HG03045 (cell line): ENCODE data around the gene COMMD3.
"Not testable (repeated sequence)": the region's sequence is repeated elsewhere in the genome, so short reads cannot be mapped to it uniquely, and the experiment has no call there.

Experiments used
- ATAC-seq: cut with Tn5 transposase; IDR thresholded peaks from one replicate; pipeline ENCODE4 v1.9.1; 2021; ENCODE audit warnings: mild to moderate bottlenecking, moderate library complexity; ENCODE audit not compliant: unreplicated experiment

COMMD3 gene

DNA sequence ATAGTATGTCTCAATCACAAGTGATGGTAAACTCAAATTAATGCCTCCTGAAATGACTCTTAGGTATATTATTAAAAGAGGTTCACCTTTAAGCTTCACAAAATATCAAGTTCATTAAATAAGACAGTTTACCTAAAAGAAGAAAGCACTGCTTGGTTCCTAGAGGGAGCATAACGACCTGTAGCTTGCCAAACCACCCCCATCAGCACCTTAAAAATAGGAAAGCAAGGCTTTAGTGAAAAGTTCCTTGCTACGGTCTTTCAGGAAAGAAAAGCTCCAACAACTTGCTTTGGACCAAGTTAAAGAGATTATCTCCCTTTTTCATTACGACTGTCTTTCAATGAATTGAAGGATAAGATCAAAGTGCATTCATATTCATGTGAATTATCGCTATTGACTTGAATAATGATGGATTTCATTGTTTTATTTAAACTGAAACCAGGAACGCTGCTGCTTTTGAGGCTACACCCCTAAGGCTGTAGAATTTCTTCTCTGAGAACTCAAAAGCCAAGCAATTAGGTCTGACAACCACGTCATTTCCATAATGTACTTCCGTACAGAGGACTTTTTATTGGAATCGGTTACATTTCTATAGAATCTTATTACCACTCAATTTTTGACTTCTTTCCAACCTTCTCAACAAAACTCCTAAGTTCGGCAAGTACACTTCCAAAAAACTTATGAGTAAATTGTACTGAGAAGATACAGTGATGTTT lies 22.2 kb downstream of the COMMD3 start:
- ATAC-seq, result no peak

DNA sequence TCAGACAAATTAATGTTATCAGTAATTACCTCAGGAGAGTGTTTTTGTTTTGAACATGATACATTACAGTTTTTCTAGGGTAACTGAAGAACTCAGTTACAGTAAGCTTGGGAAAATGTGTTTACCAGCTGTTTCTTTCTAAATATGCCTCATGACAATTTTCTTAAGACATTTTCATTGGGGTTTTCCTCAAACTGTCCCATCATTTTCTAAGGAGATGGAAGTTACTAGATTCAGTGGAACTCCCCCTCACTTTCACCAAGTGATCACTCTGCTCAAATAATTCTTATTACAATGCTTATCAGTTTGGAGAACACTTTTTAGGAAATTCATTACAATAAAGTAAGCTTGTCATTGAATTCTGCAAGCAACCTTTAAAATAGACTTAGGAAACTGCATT lies 22.7 kb downstream of the COMMD3 start:
- no peak for ATAC-seq

DNA sequence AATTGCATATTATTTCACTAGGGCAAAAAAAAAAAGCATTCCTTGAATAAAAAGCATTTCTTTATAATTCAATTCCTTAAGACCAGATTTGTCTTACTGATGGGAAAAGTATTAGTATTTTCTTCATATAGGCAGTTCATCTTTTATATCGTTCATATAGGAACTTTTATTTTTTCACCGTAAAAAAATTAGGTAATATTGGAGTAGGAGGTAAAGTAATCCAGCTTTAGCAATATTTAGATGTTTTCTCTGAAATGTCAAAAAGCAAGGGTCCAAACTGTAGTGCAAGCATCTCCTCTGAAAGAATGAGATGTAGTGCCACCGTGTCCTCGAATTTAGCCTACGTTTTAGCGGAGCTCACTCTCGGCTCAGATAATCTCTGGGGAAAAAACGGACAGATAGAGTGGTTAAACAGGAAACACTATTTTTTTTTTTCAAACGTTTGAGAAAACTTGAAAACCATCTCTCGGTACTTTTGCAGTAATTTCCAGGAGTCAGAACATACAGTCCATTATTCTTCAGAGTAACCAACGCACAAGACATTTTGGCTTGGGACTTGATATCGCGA lies 23.7 kb downstream of the COMMD3 start:
- no peak for ATAC-seq

DNA sequence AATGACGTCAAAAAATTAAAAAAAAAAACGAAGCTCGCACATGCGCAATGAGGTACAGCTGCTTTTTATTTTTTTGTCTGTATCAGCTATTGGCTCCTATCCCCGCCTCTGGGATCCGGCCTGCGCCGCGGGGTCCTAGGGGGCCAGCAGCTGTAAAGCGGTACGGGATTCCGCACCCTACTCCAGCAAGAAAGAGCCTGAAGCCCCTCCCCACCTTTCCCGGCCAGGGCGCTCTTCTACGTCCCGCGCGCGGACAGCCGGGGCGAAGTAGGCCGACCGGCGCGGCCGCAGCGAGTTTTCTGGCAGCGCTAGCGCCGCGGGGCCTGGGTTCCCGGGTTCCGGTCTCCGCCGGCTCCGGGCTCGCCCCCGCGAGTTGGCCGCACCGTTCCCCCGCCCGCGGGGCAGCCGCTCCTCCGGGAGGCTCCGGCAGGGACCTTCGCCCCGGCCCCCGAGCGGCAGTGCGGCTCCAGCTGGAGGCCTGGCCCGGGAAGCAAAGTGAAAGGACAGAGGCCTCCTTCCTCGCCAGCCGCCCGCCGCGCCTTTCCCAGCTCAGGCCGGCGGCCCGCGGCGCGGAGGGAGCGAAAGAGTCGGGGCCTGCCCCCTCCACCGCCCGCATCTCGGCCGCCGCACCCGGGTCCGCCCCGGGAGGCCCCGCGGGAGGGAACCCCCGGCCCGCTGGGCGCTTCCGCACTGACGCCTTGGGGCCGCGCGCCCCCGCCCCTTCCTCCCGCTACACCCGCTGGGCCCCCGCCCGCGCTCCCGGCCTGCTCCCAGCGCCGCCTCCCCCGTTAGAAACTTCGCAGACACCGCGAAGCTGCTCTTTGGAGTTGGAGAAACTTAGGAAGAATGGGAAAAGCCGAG lies 24.4 kb downstream of the COMMD3 start:
- peak; percentile 49 for ATAC-seq

DNA sequence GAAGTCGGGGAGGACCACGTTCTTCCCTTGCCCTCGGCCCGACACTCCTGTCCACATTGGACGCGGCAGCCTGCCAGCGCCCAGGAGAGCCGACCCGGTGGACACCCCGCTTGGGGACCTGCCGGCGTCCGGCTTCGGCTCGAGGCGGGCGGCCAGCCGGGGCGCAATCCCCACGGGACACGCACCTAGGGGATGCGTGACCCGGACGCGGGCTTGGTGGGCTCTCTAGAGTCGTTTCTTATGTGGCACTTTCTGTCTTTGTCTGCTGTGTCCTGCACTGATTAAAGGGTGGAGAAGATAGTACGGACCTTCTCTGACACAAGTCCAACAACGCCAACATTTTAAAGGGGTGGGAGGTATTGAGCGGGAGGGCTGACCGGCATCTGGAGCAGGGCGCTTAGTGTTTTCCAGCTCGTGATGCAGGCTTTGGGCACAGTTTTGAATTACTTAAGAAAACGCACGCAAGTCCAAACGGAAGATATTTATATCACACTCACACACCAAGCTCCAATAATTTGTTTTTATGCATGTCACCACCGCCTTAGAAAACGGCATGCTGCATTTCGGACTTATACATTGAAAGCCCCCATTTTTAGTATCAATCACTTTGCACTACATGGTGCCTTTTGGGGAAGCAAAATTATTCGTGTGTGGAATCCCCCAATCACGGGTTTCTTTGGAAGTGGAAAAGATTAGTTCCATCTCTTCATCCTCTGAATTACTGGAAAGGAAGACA lies 25.2 kb downstream of the COMMD3 start:
- ATAC-seq, result peak; percentile 13

DNA sequence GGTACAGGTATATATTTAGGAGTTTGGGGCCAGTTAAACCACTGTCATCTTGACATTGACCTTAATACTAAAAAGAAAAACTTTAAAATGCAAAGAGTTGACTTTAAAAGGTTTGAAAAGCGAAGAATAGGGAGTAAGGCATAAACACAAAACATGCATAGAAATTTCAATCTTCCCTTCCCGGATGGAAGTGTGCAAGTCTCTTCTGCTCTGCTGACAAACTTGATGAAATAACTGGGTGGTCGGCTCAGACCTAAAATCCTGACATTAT lies 25.7 kb downstream of the COMMD3 start:
- ATAC-seq, result no peak

DNA sequence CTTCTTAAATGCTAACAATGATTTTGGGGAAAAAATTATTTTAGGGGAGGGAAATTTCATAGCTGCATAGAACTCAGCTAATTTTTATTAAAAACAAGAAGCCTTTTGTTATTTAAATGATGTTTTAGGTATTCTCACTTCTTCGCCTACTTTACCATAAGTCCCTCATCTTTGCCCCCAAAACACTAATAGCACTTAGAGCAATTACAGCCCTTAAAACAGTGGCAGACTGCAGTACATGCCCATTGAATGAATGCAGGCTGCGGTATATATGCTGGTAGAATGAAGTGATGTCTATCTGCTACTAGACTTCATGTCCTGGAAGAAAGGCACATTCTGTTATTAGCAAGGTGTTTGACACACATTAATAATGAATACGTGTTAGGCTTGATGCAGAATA lies 26.2 kb downstream of the COMMD3 start:
- ATAC-seq, result no peak

DNA sequence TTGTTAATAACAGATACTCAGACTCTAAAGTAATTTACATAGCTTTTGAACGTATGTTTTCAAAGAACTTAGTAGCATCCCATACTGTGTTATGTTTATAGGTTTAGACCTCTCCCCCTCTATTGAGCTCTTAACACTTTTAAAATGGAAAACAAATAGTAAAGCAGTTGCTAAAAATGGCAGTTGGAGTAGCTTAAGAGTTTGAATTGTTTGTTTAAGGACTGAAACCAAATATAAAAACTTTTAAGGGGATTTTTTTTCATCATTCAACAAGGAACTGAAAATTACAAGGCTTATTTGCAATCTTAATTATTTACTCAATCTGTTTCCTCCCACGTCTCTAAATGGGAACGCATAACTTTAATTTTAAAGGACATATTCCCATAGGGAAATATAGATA lies 27.5 kb downstream of the COMMD3 start:
- ATAC-seq, result no peak

DNA sequence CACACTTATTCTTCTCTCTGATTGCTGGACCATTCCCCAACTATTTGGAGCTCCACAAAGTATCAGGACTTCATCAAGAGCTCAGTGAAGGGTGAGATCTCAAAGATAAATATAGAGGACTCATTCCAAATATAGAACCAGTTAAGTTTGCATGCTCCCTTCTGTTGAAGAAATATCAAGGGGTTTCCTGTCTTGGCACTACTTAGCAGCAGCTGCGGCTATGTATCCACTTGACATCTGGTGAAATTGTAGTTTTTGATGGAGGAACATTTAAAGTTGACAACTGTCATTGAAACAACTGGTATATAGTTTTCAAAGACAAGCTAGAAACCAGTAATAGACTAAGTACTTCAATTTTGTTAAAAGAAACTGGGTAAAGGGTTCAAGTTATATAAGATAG lies 28.1 kb downstream of the COMMD3 start:
- no peak for ATAC-seq

DNA sequence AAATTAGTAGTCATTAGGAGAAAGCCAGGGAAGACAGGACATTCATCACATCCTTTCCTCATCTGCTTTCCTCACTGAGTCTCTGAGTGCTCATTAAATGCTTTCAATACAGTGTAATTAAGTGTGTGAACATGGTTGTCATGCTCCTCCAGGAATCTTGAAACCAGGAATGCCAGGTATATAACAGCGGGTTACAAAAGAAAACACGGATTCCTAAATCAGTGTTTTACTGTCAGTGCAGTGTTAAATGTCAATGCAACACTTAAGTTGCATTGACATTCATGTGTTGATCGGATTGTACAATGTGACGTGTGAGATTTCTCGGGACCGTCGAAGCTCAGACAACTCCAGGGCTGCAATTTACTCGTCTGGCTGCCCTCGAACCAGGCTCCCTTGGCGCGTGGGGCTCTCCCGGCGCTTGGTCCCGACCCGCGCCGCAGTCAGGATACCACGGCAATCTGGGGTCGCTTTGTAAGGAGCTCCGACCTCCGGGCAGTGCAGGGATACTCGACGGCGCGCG lies 28.7 kb downstream of the COMMD3 start:
- ATAC-seq, result no peak

DNA sequence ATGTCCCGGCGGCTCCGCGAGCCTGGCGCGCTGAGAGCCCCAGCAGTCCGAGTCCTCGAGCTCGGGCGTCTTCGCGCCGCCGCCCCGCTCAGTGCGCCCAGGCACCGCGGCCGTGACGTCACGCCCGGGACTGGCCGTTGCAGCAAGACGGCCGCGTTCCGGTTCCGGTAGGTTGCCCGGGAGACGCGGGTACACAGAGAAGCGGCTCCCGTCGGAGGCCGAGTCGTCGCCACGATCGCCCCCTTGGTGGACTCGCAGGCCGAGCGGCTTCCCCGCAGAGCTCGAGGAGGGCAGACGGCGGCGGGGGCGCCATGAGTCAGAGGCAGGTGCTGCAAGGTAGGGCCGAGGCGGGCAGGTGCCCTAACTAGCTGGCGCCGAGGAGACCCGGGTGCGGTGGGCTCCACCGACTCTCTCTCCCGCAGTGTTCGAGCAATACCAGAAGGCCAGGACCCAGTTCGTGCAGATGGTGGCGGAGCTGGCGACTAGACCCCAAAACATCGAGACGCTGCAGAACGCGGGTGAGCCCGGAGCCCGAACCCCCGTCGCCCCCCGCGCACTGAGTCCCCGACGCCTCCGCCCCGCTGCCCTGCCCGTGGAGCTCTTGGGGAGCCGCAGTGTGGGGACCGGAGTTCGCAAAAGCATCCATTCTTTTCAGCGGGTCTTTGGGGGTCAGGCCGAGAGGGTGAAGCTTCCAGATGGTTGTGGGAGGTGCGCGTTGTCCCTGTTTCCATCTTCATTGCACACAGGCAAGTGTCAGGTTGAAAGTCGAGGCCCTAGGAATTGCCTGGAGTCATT lies 29.3 kb downstream of the COMMD3 start, which contains the start of gene SPAG6:
Gene SPAG6, plus strand, starts transcription at position 196 of the 795 bp plus-strand sequence. Its CDS starts 116 bp downstream, at position 312.
- ATAC-seq, result peak; percentile 34

DNA sequence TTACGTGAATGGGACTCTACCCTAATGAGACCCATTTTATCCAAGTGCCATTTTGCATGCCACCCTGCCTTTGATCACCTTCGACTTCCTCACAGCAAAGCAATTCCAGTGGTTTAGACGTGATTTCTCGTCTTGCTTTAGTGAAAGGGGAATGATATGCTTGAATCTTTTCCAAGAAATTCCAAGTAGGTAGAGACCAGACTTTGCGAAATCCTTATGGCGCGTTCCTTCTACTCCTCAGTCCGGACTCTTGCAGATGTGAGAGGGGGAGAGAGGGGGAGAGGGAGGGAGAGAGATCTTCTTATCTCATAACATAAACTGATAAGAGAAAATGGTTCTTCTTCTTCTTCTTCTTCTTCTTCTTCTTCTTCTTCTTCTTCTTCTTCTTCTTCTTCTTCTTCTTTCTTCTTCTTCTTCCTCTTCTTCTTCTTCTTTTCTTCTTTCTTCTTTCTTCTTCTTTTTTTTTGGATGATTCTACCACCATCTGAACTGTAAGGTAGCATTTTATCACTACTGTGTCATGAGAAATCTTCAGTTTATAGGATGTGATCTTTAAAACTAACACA lies 30.0 kb downstream of the COMMD3 start:
- ATAC-seq, result no peak

DNA sequence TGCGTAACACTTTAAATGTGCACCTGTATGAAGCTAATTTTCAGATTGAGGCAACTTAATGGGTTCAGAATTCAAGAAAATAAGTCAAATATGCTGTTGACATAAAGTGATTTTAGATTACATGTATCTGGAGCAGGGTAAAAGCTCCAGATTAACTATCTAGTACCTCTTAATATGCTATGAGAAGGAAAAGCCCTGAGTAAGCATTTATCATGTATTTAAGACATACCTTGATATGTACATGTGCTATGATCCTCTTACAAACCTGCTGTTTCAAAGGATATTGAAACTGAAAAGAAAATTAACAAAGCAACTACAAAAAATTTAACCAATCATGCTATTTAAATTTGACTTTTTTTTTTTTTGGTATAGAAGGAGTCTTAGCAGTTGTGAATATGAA lies 33.6 kb downstream of the COMMD3 start:
- ATAC-seq, result no peak

DNA sequence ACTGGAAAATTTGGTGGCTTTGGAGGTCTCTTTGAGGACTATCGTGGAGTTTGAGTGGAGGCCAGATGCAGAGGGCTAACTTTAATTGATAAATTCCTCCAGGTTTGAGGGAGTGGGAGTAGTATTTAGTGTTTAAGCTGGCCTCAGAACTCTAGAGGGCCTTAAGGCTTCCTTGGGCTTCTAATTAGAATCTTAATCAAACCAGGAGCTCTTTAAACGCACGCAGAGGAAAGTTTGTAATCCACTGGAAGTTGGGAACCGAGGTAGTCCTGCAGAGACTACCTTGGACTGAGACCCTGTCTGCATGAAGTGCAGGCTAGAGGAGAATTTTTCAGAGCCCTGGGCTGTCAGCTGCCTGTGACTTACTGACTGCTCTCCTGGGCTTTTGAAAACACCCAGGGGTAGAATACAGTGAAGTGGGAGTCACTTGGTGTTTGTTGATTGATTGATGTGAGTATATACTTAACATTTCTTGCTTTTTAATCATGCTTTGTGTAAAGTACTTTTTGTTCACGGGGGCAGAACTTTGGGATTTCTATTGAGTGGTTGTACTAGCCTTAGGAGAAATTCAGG lies 35.0 kb downstream of the COMMD3 start:
- no peak for ATAC-seq

DNA sequence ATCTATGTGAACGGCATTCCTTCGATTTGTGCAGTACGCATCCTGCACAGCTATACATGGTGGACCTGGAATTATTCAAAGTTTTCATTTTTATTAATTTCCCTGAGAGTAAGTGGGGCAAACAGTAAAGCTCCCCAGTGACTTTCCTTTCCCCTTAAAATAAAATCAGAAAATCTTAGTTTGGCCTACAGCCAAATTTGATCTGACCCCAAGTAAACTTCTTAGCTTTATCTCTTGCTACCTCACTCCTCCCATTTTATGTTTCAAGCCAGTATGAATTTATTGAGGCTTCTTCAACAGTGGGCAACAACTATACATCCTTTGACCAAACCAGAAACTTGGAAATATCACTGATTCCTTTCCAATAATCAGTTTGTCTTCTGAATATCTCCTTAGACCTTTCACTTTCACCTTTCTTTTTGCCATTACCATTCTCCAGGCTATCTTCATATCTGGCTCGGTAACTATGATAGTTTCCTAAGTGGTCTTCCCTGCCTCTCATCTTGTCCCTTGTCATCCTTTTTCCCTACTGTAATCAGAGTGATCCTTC lies 40.2 kb downstream of the COMMD3 start:
- ATAC-seq, result no peak

DNA sequence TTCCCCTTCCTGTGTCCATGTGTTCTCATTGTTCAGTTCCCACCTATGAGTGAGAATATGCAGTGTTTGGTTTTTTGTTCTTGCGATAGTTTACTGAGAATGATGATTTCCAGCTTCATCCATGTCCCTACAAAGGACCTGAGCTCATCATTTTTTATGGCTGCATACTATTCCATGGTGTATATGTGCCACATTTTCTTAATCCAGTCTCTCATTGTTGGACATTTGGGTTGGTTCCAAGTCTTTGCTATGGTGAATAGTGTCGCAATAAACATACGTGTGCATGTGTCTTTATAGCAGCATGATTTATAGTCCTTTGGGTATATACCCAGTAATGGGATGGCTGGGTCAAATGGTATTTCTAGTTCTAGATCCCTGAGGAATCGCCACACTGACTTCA lies 41.6 kb downstream of the COMMD3 start:
- ATAC-seq, result not testable (repeated sequence)

DNA sequence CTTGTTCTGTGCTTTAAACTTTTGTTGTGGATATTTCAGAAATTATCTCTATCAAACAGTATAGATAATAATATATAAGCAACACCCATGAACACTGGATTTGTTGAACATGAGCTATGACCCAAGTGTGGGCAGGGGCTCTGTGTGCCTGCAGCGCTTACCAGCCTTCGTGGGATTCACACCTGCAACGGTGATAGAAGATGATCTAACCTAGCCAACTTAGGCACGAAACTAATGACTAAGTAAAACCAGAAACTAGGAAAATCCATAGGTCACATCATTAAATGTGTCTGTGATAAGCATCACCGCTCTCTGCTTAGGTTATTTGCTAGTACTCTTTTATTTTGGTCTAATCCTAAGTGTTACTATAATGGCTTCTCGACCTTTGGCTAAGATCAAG lies 47.1 kb downstream of the COMMD3 start:
- no peak for ATAC-seq

DNA sequence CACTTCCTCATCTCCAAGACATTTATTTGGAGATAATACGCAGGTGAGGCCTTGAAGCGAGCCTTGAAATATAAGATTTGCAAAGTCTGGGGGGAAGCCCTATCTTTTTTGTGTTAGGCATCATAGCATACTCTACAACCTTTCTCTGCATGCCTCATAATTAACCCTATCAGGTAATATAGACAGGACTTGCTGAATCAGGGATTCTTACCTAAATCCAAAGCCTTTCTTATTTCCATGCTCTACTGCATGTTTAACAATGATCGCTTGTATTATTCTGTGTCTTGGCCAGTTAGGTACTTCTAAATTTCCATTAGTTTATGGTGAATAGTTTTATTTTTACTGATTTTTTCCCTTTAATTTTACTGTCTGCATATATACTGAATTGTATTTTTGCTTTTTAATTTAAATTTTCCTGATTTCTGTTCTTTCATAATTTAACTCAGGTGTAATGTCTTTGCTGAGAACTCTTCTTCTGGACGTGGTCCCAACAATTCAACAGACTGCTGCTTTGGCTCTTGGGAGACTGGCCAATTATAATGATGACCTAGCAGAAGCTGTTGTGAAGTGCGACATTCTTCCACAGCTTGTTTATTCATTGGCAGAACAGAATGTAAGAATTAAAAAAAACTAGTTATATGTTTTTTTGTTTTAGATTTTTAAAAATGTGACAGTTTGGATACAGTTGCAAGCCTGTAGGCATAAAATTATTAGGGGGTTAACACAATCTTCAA lies 48.4 kb downstream of the COMMD3 start:
- no peak for ATAC-seq

DNA sequence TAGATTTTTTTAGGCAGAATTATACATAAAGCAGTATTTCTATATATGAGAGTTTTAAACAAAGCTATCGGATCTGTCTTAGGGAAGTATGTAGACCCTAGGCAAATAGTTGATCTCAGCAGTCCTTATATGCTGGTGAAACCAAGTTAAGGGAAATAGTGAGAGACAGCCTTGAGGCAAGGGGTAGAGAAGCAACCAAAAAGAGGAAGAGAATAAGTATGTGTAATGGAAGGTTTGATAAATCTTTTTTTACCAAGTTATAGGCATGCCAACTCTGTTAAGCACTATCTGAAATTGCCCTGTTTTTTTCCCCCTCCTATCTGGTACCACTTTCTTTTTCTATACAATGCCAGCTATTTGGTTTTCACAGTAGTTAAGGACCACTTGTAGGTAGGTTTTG lies 49.0 kb downstream of the COMMD3 start:
- peak; percentile 53 for ATAC-seq
